H1 (cell line): Measurements from ENCODE around the gene HAO1.

Source experiments
- CREB1 ChIP-seq: IDR thresholded peaks from 2 replicates; pipeline ENCODE4 v1.6.1; 2012; ENCODE audit warnings: inconsistent platforms
- RFX5 ChIP-seq: IDR thresholded peaks from 2 replicates; pipeline ENCODE4 v1.6.1; 2011; ENCODE audit warnings: low read depth, low read length, improper control_type of control experiment, borderline replicate concordance
- SP4 ChIP-seq: IDR thresholded peaks from 2 replicates; pipeline ENCODE4 v1.6.1; 2012; ENCODE audit warnings: low read length, inconsistent platforms
- TEAD4 ChIP-seq: IDR thresholded peaks from 2 replicates; pipeline ENCODE4 v1.6.1; 2012; ENCODE audit warnings: low read depth, low read length, inconsistent platforms, mixed read lengths

GRCh38 chr20:7893014-7893730 is 47.1 kb downstream of the HAO1 start:
- TF ChIP-seq CREB1 (no peak), SP4 (no peak), TEAD4 (no peak), RFX5 (no peak)
